ENCODE results near the gene DAPK2. TPM values are rescaled to one million over a fixed set of nuclear protein-coding genes. Genes with fewer than 3 reads are reported as not detected.
"Not testable (repeated sequence)": the region's sequence is repeated elsewhere in the genome, so short reads cannot be mapped to it uniquely, and the experiment has no call there.

The DAPK2 gene
- total RNA-seq, 1 donor from 2014 or later: 0.88 TPM

- DNase-seq (ENCODE audit: low spot score) (peak; percentile 15), ATAC-seq (no peak)
Observed at GRCh38 chr15:63979262-63979793, 67.0 kb downstream of the DAPK2 start.

GRCh38 chr15:63978511-63979261 is 67.6 kb downstream of the DAPK2 start:
- ATAC-seq: peak; percentile 48
- DNase-seq (ENCODE audit: low spot score): peak; percentile 37

- ATAC-seq (no peak), DNase-seq (ENCODE audit: low spot score) (peak; percentile 39)
Observed at GRCh38 chr15:63977119-63977518, 69.2 kb downstream of the DAPK2 start.

DNA sequence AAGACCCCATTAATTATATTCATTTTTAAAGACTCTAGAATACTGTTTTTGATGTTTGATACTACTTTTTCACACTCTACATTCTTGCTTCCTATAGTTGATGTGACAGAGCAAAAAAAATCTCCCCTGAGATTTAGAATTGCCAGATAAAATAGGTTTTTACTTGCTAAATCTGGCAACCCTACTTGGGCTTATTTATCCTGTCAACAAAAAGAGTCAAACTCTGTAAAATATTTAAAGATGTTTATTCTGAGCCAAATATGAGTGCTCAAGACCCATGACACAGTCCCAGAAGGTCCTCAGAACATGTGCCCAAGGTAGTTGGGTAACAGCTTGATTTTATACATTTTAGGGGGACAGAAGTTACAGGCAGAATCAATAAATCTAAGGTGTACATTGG is 72.3 kb downstream of the DAPK2 start:
- no peak for ATAC-seq
- DNase-seq (ENCODE audit: low spot score): no peak

GRCh38 chr15:63973212-63974009 is 72.9 kb downstream of the DAPK2 start:
- DNase-seq (ENCODE audit: low spot score): peak; percentile 33
- no peak for ATAC-seq

DNA sequence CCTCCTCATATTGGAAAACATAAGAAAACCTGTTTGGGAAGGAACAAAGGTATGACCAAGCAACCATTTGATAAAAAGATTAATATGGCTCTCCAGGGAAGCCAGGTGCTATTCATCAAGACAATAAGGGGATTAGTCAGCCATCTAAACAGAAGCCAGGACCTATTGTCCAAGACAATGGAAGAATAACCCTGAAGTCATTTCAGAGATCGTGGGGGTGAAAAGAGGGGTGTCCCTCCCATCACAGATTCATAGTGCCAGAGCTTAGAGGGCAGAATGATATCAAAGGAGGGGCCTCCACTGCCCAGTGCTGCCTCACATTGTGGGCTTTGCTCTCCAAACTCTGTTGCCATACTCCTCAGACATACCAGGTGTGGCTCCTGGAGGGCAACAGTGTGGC is 73.5 kb downstream of the DAPK2 start:
- ATAC-seq: no peak
- no peak for DNase-seq (ENCODE audit: low spot score)

GRCh38 chr15:63971904-63972303 is 74.4 kb downstream of the DAPK2 start:
- no peak for DNase-seq (ENCODE audit: low spot score)
- no peak for ATAC-seq

GRCh38 chr15:63971427-63971805 is 74.9 kb downstream of the DAPK2 start:
- ATAC-seq (no peak), DNase-seq (ENCODE audit: low spot score) (peak; percentile 44)

DNA sequence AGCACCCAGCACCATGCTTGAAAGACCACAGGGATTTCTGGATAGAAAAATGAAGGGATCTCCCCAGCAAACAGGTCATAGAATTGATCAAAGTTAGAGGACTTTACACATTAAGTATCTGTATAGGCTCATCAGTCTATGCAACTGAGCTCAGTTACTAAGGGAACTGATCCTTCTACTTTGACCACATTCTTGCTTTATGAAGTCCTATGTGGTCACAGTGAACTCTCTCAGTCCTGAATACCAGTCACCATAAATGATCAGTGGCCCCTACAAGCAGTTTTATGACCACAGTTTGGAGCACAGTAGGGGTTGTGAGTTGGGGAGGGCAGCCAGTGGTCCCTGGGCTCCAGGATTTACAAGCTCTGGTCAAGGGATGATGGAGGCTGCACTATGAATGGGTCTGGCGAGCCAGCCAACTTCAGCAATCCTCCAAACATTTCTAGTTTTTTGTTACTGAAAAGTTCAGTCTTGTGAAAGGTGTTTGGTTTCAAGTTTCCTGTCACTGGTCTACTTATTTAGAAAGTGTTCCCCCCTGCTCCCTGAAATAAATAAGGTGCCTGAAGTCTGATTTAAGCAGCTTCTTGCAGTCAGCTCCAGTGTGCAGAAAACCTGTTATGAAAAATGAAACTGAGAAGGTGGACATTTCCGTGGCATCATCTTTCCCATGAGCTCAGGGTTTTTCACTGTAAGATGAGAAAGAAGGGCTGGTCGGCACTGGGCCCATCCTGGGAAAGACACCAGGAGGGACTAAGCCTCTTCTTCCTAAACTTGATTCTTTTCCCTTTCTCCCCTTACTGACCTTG is 75.5 kb downstream of the DAPK2 start:
- DNase-seq (ENCODE audit: low spot score): peak; percentile 34
- ATAC-seq: no peak

DNA sequence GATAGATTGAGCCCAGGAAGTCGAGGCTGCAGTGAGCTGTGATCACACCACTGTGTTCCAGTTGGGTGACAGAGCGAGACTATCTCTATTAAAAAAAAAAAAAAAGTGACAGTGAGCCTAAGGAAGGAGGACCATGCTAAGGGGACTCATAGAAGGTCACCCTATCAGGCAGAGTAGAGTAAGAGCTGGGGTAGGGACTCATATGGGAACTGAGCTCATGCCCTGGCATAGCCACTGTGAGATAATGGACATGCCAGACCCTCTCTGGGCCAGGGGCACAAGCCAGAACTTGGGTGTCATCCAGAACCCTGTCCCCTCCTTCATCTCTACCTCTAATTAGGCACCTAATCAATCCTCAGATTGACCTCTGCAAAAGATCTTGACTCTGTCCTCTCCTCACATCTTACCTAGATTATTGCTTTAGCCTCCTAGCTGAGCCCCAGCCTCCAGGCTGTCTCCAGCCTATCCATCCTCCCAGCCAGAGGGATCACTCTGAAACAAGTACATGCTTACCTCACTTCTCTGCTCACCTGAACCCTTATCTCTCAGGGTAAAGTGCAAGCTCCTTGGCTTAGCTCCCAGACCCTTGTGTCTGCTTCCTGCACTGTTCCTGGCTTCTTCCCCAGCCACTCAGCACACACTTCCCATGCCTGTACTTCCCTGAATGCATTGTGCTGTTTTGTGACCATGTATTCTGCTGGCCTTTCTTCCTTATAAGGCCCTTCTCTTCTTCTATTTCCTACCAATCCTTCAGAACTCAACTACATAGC is 76.4 kb downstream of the DAPK2 start:
- DNase-seq (ENCODE audit: low spot score) (peak; percentile 93), ATAC-seq (peak; percentile 93)

GRCh38 chr15:63968700-63969099 is 77.6 kb downstream of the DAPK2 start:
- no peak for ATAC-seq
- DNase-seq (ENCODE audit: low spot score): peak; percentile 33

DNA sequence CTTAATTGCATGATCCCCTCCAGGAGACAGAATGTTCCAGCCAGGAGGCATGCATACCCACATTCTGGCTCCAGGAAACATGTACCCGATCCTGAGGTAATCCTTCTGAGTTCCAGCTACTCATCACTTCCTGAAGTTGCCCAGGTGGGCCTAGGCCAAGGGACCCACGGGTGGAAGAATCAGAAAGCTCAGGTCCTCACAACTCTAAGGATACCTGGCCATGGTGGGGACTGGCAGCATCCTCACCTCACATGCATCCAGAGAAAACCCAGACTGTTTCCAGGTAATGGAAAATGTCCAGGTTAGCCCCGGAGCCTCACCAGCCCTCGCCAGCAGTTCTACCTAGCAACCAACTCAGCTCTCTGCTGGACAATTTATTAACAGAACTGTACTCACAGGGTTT is 78.2 kb downstream of the DAPK2 start:
- peak; percentile 32 for DNase-seq (ENCODE audit: low spot score)
- no peak for ATAC-seq

GRCh38 chr15:63967616-63968015 is 78.7 kb downstream of the DAPK2 start:
- ATAC-seq (peak; percentile 59), DNase-seq (ENCODE audit: low spot score) (peak; percentile 44)

DNA sequence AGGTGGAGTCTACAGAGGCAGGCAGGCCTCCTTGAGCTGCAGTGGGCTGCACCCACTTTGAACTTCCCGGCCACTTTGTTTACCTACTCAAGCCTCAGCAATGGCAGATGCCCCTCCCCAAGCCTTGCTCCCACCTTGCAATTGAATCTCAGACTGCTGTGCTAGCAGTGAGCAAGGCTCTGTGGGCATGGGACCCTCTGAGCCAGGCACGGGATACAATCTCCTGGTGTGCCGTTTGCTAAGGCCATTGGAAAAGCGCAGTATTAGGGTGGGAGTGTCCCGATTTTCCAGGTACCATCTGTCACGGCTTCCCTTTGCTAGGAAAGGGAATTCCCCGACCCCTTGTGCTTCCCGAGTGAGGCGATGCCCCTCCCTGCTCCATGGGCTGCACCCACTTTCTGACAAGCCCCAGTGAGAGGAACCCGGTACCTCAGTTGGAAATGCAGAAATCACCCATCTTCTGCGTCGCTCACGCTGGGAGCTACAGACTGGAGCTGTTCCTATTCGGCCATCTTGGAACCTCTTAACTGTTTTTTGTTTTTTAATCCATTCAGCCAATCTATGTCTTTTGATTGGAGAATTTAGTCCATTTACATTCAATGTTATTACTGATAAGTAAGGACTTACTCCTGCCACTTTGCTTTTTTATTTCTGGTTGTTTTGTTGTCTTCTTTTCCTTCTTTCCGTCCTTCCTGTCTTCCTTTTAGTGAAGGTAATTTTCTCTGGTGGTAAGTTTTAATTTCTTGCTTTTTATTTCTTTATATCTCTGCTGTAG is 83.2 kb downstream of the DAPK2 start:
- not testable (repeated sequence) for DNase-seq (ENCODE audit: low spot score); ATAC-seq

DNA sequence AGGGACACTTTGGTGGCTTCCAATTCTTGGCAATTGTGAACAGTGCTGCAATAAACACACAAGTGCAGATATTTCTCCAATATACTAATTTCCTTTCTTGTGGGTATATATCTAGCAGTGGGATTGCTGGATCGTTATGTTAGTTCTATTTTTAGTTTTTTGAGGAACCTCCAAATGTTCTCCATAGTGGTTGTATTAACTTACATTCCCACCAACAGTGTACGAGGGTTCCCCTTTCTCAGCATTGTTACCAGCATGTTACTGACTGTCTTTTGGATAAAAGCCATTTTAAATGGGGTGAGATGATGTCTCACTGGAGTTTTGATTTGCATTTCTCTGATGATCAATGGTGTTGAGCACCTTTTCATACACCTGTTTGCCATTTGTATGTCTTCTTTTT is 92.8 kb downstream of the DAPK2 start:
- DNase-seq (ENCODE audit: low spot score) (no peak), ATAC-seq (no peak)

DNA sequence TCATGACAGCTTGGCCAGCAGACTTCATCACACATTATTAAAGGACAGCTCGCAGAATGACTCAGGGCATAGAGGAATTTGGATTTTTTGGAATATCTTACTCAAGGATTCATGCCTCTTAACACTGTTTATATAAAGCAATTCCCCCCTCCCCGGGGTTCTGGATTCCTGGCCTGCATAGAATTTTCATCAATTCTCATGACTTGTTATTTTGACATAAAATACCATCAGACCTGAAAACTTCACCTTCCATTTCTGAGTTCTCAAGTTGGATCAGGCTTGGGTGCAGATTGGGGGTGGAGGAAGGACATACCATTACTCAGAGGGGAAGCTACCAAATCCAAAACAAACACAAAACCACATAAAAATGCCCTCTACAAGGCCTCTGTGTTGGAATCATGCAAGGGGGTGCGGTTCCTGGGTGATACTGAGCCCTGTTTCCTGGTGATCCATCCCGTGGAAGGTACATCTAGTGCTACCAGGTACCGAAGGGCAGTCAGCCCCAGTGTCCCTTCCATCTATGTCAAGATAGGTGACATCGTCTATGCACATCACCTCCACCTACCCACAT is 95.3 kb downstream of the DAPK2 start:
- DNase-seq (ENCODE audit: low spot score) (no peak), ATAC-seq (no peak)

GRCh38 chr15:63948971-63949370 is 97.3 kb downstream of the DAPK2 start:
- no peak for ATAC-seq
- no peak for DNase-seq (ENCODE audit: low spot score)

- no peak for ATAC-seq
- peak; percentile 18 for DNase-seq (ENCODE audit: low spot score)
Observed at GRCh38 chr15:63948436-63948835, 97.8 kb downstream of the DAPK2 start.

- ATAC-seq: no peak
- peak; percentile 26 for DNase-seq (ENCODE audit: low spot score)
Observed at GRCh38 chr15:63947228-63947627, 99.1 kb downstream of the DAPK2 start.
